Measurements from ENCODE around the gene FOXK1.

The FOXK1 gene

DNA sequence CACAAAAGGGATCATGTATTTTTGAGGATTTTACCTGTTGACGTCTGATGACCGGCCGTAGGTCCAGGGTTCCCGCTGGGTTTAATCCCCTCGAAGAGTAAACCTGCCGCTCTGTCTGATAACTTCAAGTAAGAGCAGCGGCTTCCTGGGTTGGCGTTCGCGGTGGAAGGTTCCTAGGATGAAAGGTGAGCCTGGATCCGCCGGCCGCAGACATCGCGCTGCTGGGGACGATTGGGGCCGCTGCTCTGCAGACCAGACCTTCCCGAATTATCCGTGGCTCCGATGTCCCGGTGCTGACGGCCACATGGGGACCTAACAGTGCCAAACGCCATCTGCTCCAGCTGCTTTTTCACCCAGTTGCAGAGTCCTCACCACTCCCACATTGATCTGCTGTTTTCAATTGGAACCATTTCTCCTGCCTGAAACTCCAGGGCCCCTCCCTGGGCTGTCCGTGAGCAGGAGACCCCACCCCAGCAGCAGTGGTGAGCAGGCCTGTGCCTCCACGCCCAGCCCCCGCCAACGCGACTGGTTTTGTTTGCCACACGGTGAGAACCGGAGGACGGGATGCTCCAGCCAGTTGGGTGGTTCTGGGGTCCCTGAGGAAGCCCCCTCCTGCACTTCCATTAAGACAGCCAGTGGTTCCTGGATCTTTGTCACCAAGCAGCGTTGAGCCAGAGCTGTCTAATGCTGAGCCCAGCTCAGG lies 81.1 kb downstream of the FOXK1 start:
- no peak for DNase-seq (ENCODE audit: extremely low read depth, low read depth)
- TF ChIP-seq, protein P1, sequence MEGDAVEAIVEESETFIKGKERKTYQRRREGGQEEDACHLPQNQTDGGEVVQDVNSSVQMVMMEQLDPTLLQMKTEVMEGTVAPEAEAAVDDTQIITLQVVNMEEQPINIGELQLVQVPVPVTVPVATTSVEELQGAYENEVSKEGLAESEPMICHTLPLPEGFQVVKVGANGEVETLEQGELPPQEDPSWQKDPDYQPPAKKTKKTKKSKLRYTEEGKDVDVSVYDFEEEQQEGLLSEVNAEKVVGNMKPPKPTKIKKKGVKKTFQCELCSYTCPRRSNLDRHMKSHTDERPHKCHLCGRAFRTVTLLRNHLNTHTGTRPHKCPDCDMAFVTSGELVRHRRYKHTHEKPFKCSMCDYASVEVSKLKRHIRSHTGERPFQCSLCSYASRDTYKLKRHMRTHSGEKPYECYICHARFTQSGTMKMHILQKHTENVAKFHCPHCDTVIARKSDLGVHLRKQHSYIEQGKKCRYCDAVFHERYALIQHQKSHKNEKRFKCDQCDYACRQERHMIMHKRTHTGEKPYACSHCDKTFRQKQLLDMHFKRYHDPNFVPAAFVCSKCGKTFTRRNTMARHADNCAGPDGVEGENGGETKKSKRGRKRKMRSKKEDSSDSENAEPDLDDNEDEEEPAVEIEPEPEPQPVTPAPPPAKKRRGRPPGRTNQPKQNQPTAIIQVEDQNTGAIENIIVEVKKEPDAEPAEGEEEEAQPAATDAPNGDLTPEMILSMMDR (IDR thresholded peaks at IDR 0.05; ENCODE audit: low read depth, low read length, missing control alignments): no peak
- H3K4me3 ChIP-seq (replicated peaks; ENCODE audit: low read depth, low read length): no peak overlapping the region

DNA sequence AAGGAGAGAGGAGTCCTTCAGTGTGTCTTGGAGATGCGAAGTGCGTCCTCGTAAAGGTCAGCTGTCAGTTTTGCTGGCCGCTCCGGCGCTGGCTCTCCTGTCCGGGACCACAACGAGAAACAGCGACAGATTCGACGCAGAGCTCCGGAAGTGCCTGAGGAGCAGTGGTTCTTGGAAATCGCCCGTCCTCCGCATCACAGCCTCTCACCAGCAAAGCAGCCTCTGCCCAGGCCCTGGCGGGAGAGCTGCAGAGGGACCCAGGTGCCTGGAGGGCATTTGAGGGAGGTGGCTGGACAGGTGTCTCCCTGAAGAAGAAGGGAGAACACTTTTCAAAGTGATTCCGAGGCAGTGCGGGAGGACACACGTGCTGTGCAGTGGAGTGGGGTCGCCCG lies 81.7 kb downstream of the FOXK1 start:
- no peak for DNase-seq (ENCODE audit: extremely low read depth, low read depth)
- H3K4me3 ChIP-seq (replicated peaks; ENCODE audit: low read depth, low read length): no peak overlapping the region
- TF ChIP-seq, protein P1 (IDR thresholded peaks at IDR 0.05; ENCODE audit: low read depth, low read length, missing control alignments): no peak

DNA sequence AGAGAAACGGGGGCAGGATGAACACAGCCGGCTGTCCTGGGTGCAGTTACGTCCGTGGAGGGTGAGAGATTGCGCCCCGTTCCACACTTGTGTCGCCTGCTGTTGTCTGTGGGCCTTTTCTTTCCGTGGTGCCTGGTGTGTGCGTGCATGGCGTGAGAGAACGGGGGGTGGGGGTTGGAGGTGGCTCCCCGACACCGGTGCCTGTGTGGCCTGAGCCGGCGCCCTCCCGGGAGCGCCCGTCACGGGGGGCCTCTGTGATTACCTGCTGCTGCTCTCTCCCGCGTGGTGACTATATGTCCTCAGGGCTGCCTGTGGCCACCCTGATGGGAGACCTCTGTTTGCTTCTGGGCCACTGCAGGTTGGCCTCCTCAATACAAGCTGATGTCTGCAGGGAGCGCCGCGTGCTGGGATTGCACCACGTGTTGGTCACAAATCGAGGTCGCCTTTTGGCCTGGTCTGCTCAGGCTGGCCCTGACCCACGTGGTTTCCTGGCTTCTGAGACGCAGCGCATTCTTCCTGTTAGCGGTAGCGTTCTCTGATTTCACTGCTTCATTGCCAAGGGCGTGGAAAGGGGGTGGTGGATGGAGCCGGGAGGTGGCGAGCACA lies 82.4 kb downstream of the FOXK1 start:
- H3K4me3 ChIP-seq (replicated peaks; ENCODE audit: low read depth, low read length): no peak overlapping the region
- TF ChIP-seq, protein P1 (IDR thresholded peaks at IDR 0.05; ENCODE audit: low read depth, low read length, missing control alignments): no peak
- no peak for DNase-seq (ENCODE audit: extremely low read depth, low read depth)

DNA sequence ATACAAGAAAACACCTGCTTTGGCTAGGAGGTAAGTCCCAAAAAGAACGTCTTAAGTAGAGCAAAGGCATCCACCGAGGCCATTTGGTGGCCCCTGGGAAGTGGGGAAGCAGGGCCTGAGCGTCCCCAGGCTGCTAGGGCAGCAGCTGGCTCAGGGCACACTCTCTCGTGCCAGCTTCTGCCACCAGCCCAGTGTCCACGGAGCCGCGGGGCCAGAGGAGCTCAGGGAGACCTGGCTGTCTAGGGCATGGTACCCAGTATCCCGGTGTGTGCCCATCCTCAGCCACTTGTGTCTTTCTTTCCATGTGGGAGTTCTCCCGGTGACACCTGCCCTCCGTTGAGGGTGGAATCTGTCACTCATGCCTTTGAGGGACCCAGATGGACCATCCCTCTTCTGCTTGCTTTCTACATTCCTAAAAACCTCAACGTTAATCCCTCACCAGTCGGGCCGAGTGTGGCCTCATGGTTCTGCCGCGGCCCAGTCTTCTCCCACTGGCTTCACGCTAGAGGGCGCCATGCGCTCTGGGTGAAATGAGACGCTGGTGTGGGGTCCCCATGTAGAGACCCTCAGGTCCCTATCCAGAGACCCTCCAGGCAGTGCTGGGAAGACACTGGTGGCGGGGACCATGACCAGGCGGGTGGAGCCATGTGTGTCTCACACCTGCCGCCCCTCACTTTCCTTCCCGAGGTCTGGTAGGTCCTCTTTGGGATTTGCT lies 83.8 kb downstream of the FOXK1 start:
- DNase-seq (ENCODE audit: extremely low read depth, low read depth): no peak
- H3K4me3 ChIP-seq (replicated peaks; ENCODE audit: low read depth, low read length): no peak overlapping the region
- TF ChIP-seq, protein P1 (IDR thresholded peaks at IDR 0.05; ENCODE audit: low read depth, low read length, missing control alignments): peak; percentile 28

DNA sequence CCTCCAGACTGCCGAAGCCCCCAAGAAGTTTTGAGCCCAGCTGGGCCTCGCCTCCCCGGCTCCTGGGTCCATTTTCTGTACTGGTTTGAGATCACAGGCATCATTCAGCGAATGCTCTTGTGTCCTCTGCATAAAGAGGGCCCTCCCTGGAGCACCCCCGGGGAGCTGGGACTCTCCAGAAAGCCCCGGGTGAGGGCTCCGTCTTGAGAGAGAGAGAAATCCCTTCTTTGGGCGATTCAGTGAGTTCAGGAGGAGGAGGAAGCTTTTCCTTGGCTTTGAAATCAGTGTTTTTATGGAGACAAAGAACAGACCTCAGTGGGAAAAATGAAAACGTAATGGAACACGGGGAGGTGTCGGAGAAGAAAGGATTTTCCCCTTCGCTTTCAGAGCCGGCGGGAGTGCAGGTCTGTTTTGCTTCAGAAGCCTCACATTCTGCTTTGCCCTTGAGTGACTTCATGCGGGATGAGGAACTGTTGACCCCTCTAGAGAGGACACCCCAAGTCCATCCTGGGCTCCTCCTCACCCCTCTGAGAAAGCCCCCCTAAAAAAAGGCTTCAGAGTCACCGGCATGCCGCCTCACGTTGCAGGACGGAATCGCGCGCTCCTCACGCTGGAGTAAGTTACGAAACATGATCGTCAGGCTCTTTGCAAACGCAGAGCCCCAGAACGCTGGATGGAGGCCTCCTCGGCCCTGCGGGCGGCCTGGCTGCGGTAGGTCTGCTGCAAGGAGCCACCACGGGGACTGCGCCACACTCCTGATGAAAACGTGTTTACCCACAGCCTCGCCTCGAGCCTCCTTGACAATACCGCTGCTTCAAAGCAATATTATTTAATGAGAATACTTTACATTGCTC lies 84.8 kb downstream of the FOXK1 start:
- no peak for DNase-seq (ENCODE audit: extremely low read depth, low read depth)
- TF ChIP-seq, protein P1 (IDR thresholded peaks at IDR 0.05; ENCODE audit: low read depth, low read length, missing control alignments): no peak
- H3K4me3 ChIP-seq (replicated peaks; ENCODE audit: low read depth, low read length): no peak overlapping the region
